LNCAP (cell line): ENCODE results near the gene DAP.
A peak's percentile ranks its signal among the peaks of the same experiment; 100 is the strongest.

Experiments
- TF ChIP-seq, protein P1 (sequence below): fragments of 450-650 bp; IDR thresholded peaks from 2 replicates; pipeline ENCODE4 v1.5.1; 2017; ENCODE audit warnings: mild to moderate bottlenecking

DAP gene

DNA sequence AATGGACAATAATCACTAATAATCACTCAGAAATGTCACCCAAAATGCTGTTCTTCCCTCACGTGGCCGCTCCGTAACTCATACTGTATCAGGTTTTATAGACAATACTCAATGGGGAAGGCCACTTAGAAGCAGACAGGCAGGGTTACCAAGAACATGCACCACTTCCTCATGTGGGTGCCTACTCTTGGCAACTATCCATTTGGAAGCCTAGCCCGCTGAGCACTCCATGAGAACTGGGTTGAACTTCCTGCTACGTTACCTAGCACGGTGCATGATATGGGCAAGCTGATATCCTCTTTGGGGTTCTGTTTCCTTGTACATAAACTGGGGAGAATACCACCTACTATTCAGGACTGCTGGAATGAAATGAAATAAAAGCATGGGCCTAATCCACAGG, 14.3 kb downstream of the DAP start:
- TF ChIP-seq, protein P1, sequence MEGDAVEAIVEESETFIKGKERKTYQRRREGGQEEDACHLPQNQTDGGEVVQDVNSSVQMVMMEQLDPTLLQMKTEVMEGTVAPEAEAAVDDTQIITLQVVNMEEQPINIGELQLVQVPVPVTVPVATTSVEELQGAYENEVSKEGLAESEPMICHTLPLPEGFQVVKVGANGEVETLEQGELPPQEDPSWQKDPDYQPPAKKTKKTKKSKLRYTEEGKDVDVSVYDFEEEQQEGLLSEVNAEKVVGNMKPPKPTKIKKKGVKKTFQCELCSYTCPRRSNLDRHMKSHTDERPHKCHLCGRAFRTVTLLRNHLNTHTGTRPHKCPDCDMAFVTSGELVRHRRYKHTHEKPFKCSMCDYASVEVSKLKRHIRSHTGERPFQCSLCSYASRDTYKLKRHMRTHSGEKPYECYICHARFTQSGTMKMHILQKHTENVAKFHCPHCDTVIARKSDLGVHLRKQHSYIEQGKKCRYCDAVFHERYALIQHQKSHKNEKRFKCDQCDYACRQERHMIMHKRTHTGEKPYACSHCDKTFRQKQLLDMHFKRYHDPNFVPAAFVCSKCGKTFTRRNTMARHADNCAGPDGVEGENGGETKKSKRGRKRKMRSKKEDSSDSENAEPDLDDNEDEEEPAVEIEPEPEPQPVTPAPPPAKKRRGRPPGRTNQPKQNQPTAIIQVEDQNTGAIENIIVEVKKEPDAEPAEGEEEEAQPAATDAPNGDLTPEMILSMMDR = no peak

DNA sequence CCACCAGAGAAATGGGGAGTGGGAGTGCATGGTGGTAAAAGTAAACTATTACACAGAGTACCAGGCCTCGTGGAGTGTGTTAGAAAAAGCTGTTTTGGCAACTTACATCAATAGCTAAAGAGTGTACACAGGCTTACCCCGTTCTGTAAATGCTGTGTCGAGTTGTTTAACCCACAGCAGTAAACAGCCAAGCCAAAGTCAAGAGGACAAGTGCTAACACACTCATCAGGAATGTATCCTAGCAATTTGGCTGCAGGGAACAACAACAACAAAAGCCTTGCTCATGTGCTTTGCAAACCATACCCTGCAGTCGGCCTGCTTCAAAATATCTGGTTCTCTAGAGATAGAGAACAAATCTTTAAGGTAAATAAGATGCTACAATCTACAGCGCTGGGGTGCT, 15.9 kb downstream of the DAP start:
- TF ChIP-seq, protein P1 = no peak

DNA sequence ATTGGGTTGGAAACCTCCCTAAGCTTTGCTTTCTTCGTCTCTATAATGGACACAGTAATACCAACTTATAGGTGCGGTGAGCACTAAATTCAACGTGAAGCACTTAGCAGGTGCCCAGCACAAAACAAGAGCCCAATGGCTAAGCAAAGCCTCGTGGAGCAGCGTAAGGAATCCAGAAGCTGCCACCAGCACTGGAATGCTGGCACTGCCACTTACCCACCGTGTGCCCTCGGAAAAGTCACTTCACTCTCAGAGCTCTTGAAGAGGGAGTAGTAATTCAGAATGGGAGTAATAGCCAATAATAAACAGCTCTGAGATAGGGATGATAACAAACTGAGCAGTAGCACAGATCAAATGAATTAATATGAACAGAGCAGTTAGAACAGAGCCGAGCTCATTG, 16.4 kb downstream of the DAP start:
- TF ChIP-seq, protein P1 = no peak

DNA sequence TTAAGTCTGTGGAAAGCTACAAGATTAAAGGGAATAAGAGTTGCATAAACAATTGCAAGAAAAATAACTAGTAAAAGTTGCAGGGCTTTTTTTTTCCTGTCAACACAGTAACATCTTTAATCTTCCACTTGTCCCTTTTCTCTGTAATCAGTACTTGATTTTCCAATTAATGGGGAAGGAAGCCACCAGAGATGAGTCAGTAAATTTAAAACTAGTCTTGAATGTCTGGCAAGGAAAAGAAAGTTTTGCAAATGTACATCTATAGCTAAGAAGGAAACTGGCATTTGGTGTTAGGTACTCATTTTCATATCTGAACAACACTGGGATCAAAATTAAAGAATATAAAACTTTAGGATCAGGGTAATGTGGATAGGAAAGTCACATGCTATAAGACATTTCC, 17.1 kb downstream of the DAP start:
- TF ChIP-seq, protein P1 = no peak

DNA sequence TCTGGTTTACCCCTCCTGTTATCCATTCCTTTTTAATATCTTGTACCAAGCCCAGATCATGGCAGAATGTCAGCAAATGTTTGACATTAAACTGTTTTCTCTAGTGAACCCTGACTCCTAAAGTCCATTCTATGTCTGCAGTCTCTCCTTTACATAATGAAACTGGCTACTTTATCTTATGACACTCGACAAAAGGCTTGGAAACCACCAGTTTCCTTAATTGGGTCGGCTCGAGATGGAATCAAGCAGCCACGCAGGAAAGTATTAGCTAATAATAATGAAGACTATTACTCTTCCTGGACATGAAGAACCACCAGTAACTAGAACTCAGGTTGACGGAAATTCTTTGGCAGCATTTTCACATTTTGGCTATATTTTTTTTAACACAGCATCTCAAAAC, 17.5 kb downstream of the DAP start:
- TF ChIP-seq, protein P1 = no peak

DNA sequence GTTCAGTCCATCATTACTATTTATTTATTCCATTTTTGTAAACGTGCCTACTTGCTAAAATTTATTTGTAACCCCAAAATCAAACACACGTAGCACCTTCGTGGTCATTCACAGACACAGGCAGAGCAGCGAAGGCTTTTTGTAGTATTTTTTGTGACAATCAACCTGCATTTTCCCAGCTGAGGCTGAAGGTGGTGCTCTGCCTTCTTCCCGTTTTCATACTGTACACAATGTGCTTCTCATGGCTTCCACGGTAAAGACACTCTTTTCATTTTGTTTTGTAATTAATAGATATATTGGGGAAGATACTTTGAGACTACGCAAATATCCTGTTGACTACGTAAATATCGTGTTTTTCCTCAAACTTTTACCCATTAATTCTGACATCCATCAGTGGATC, 19.4 kb downstream of the DAP start:
- TF ChIP-seq, protein P1 = peak; percentile 43

DNA sequence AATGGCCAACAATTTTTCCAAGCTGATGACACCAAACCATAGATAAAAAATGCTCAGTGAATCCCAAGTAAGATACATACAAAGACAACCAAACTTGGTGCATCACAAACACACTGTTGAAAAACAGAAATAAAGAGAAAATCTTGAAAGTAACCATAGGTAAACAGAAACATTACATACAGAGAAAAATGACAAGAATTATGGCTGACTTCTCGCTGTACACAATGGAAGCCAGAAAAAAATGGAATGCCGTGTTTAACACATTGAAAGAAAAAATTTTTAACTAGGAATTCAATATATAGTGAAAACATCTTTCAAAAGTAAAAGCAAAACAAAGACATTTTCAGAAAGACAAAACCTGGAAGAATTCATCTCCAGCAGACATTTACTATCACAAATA, 20.6 kb downstream of the DAP start:
- TF ChIP-seq, protein P1 = no peak

DNA sequence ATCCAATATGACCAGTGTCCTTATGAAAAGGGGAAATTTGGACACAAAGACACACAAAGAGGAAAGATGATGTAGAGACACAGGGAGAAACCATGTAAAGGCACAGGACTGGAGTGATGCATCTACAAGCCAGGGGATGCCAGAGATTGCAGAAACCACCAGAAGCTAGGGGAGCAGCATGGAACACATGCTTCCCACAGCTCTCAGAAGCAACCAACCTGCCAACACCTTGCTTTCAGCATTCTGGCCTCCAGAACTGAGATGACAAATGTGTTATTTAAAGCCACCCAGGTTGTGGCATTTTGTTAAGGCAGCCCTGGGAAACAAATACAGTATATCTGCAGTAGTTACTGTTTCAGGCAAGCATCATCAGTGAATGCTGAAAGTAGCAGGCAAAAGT, 23.2 kb downstream of the DAP start:
- TF ChIP-seq, protein P1 = no peak
